Spleen (tissue), 11 donors: ENCODE measurements around the gene TAX1BP3. TPM values are rescaled to one million over a fixed set of nuclear protein-coding genes. Genes with fewer than 3 reads are reported as not detected.

ENCODE experiments used
- DNase-seq: peaks from one replicate; pipeline ENCODE4 v3.0.0-alpha.2; 2020
- H3K27ac ChIP-seq, 8 donors: fragments of 200-600 bp; sonication (generic) in 7 of 8; 1 replicate in 4 of 8; 2 replicates in 4 of 8; pipeline versions ENCODE4 v1.5.0 to v1.8.0; 2016 to 2021; ENCODE audit warnings: inconsistent platforms in 4 of 8, mild to moderate bottlenecking in 4 of 8, moderate library complexity in 1 of 8
- H3K27me3 ChIP-seq, 7 donors: fragments of 200-600 bp; sonication (generic) in 6 of 7; replicated peaks in 1 of 7; 1 replicate in 4 of 7; 2 replicates in 3 of 7; pipeline versions ENCODE4 v1.5.0 to v1.8.0; 2016 to 2021; ENCODE audit warnings: inconsistent platforms in 3 of 7, mild to moderate bottlenecking in 1 of 7
- H3K36me3 ChIP-seq, 6 donors: fragments of 200-600 bp; sonication (generic) in 5 of 6; 1 replicate in 4 of 6; 2 replicates in 2 of 6; pipeline versions ENCODE4 v1.5.0 to v1.8.0; 2016 to 2021; ENCODE audit warnings: inconsistent platforms in 2 of 6
- H3K4me1 ChIP-seq, 6 donors: fragments of 200-600 bp; sonication (generic) in 5 of 6; 1 replicate in 3 of 6; 2 replicates in 3 of 6; pipeline versions ENCODE4 v1.5.0 to v1.8.0; 2016 to 2021; ENCODE audit warnings: inconsistent platforms in 3 of 6
- H3K4me3 ChIP-seq, 8 donors: fragments of 200-600 bp; sonication (generic) in 7 of 8; 1 replicate in 4 of 8; 2 replicates in 4 of 8; pipeline versions ENCODE4 v1.5.0 to v1.8.0; 2016 to 2021; ENCODE audit warnings: inconsistent platforms in 4 of 8, mild to moderate bottlenecking in 4 of 8, moderate library complexity in 2 of 8
- H3K9me3 ChIP-seq, 8 donors: fragments of 200-600 bp; sonication (generic) in 7 of 8; 1 replicate in 4 of 8; 2 replicates in 4 of 8; pipeline versions ENCODE4 v1.5.0 to v1.8.0; 2016 to 2021; ENCODE audit warnings: inconsistent platforms in 4 of 8
- CTCF ChIP-seq, 11 experiments: fragments of 200-600 bp in 7 of 11; fragments of 450-650 bp in 4 of 11; sonication (generic) in 4 of 11; IDR thresholded peaks in 8 of 11; conservative IDR thresholded peaks in 3 of 11; 1 replicate in 7 of 11; 2 replicates in 4 of 11; pipeline versions ENCODE4 v1.4.0 to v1.8.0; 2016 to 2021; ENCODE audit warnings: antibody characterized with exemption in 11 of 11, inconsistent platforms in 4 of 11, mild to moderate bottlenecking in 1 of 11
- POLR2A ChIP-seq, 3 donors: fragments of 450-650 bp; IDR thresholded peaks; one replicate each; pipeline ENCODE4 v1.5.1; 2017; ENCODE audit warnings: antibody characterized with exemption in 3 of 3, mild to moderate bottlenecking in 1 of 3
- POLR2AphosphoS5 ChIP-seq, 3 donors: sonication (generic); formaldehyde crosslinking; IDR thresholded peaks; one replicate each; pipeline ENCODE4 v1.5.1; 2017; ENCODE audit warnings: antibody characterized with exemption in 3 of 3
- WGBS, 5 donors: extraction: QIAGEN DNeasy Blood & Tissue Kit in 3 of 5; methylation state at CpG; one replicate each; pipeline versions ENCODE4 v1.1.5 to v1.1.7; 2013 to 2018; 5-methylcytosine and 5-hydroxymethylcytosine counted together
- intact Hi-C: fragments of 100-400 bp; cut with DNase I; formaldehyde crosslinking; loops from one replicate; pipeline ENCODE4 v1.15.0; 2023; ENCODE audit warnings: low total_unique reads
- polyA plus RNA-seq, 3 donors: library from polyadenylated mRNA; stranded (reverse); fragments of 200-250 nt; gene quantifications; one replicate each; pipeline ENCODE4 v1.2.1, GENCODE V29; 2013
- total RNA-seq, 7 donors: library from RNA; depleted of rRNA in 3 of 7; stranded (reverse); fragments of >200 nt in 3 of 7; fragmentation: NEBNext Ultra II Directional in 4 of 7; extraction: Animal tissue kit (Norgen Biotek cat#: 25700) in 4 of 7; gene quantifications; one replicate each; pipeline versions ENCODE4 v1.1.0 to v1.2.1, GENCODE V29; 2016 to 2021
- donor health status: healthy with polysubstance abuse.
- donor health status: DM: no; HTN: no; CAD: no; lungs with moderate emphysema.
- donor health status: DM: no; HTN: no; CAD: no.
- donor health status: Bipolar disorder and iron deficiency.
- donor health status: healthy.
- donor health status: DM: no; HTN: no; CAD: no.
- donor health status: DM: yes; HTN: yes; CAD: no.

The TAX1BP3 gene
- total and polyA plus RNA-seq, 10 donors = 32.9 to 65.7 (median 52.6) TPM

- Histone ChIP-seq H3K36me3 (peaks cover 0 to 66% (median 23%) of the 10 kb centered on the region in 6 donors), H3K4me3 (no peak overlapping the region), H3K9me3 (no peaks in the 10 kb centered on the region), H3K27ac (no peak overlapping the region), H3K27me3 (no peaks in the 10 kb centered on the region), H3K4me1 (peaks cover 0 to 43% (median 13%) of the 10 kb centered on the region in 6 donors)
- intact Hi-C loops = no loop called here
- no peak for DNase-seq
- peak in 1 of 3 donors; percentile 66 for TF ChIP-seq POLR2AphosphoS5 (IDR thresholded peaks at IDR 0.05)
- TF ChIP-seq POLR2A (IDR thresholded peaks at IDR 0.05) = no peak
- WGBS, 5 donors = 76 to 90% (median 84%) methylated on average over 8 to 16 of the region's 16 CpGs
Measured at GRCh38 chr17:3678095-3678820, 9.9 kb upstream of the TAX1BP3 start.

- peaks cover 0 to 62% (median 28%) of the 10 kb centered on the region in 6 donors for H3K36me3 ChIP-seq
- 86 to 90% (median 89%) methylated on average over 11 of the region's 11 CpGs for WGBS, 5 donors
- peaks cover 0 to 30% (median 5%) of the 10 kb centered on the region in 6 donors for H3K4me1 ChIP-seq
- no peak overlapping the region for H3K27ac ChIP-seq
- DNase-seq = no peak
- no peak overlapping the region for H3K4me3 ChIP-seq
- intact Hi-C loops = no loop called here
- TF ChIP-seq POLR2AphosphoS5 (IDR thresholded peaks at IDR 0.05) (peak; percentile 27 to 60 (median 30)), CTCF (IDR thresholded peaks at IDR 0.05 in 8 of 11, conservative IDR thresholded peaks at IDR 0.05 in 3 of 11) (no peak)
- no peaks in the 10 kb centered on the region for H3K9me3 ChIP-seq
- H3K27me3 ChIP-seq = no peaks in the 10 kb centered on the region
Measured at GRCh38 chr17:3675886-3676285, 7.5 kb upstream of the TAX1BP3 start.

GRCh38 chr17:3672571-3672970 is 4.2 kb upstream of the TAX1BP3 start:
- Histone ChIP-seq H3K4me1 (peaks cover 7 to 40% (median 25%) of the 10 kb centered on the region in 6 donors), H3K9me3 (no peaks in the 10 kb centered on the region), H3K36me3 (peaks cover 0 to 46% (median 12%) of the 10 kb centered on the region in 6 donors), H3K27ac (no peak overlapping the region), H3K4me3 (no peak overlapping the region), H3K27me3 (no peaks in the 10 kb centered on the region)
- intact Hi-C loops = no loop called here
- no peak for DNase-seq
- TF ChIP-seq POLR2A (IDR thresholded peaks at IDR 0.05) (no peak), CTCF (IDR thresholded peaks at IDR 0.05 in 8 of 11, conservative IDR thresholded peaks at IDR 0.05 in 3 of 11) (no peak), POLR2AphosphoS5 (IDR thresholded peaks at IDR 0.05) (no peak)
- WGBS, 5 donors = 89 to 95% (median 94%) methylated on average over 4 of the region's 4 CpGs

- peak overlapping the region; percentile 73 to 99 (median 88) for H3K4me3 ChIP-seq
- DNase-seq = no peak
- intact Hi-C loops = no loop called here
- WGBS, 5 donors = 51 to 63% (median 57%) methylated on average over 12 of the region's 12 CpGs
- peaks cover 0 to 32% (median 5%) of the 10 kb centered on the region in 6 donors for H3K36me3 ChIP-seq
- H3K4me1 ChIP-seq = peaks cover 15 to 57% (median 38%) of the 10 kb centered on the region in 6 donors
- no peak for TF ChIP-seq POLR2A (IDR thresholded peaks at IDR 0.05)
- no peak for TF ChIP-seq POLR2AphosphoS5 (IDR thresholded peaks at IDR 0.05)
- no peak for TF ChIP-seq CTCF (IDR thresholded peaks at IDR 0.05 in 8 of 11, conservative IDR thresholded peaks at IDR 0.05 in 3 of 11)
- H3K27me3 ChIP-seq = no peaks in the 10 kb centered on the region
- peak overlapping the region in 5 of 8 donors; percentile 88 to 95 (median 92) for H3K27ac ChIP-seq
- H3K9me3 ChIP-seq = no peaks in the 10 kb centered on the region
Measured at GRCh38 chr17:3669548-3669947, 1.2 kb upstream of the TAX1BP3 start.
